Mesendoderm (in vitro differentiated cells): Measurements from ENCODE around the gene PC.
A peak's percentile ranks its signal among the peaks of the same experiment; 100 is the strongest.
"Not testable (repeated sequence)": the region's sequence is repeated elsewhere in the genome, so short reads cannot be mapped to it uniquely, and the experiment has no call there.

Experiments used
- DNase-seq: peaks from one replicate; pipeline ENCODE4 v3.0.0; 2013
- H2AK5ac ChIP-seq: 2 replicates; pipeline ENCODE4 v1.6.1; 2013; ENCODE audit warnings: low read length, inconsistent platforms
- H2BK120ac ChIP-seq: 2 replicates; pipeline ENCODE4 v1.6.1; 2013; ENCODE audit warnings: low read depth, mild to moderate bottlenecking, low read length, moderate library complexity, mixed read lengths
- H2BK15ac ChIP-seq: replicated peaks from 2 replicates; pipeline ENCODE4 v1.6.1; 2013; ENCODE audit warnings: low read depth, mild to moderate bottlenecking, moderate library complexity
- H2BK5ac ChIP-seq: 2 replicates; pipeline ENCODE4 v1.6.1; 2013; ENCODE audit warnings: low read length, inconsistent platforms
- H3K18ac ChIP-seq: 2 replicates; pipeline ENCODE4 v1.6.1; 2013; ENCODE audit warnings: mild to moderate bottlenecking, low read length, mixed read lengths
- H3K23ac ChIP-seq: one replicate; pipeline ENCODE4 v1.6.1; 2013; ENCODE audit warnings: low read length
- H3K27ac ChIP-seq: 2 replicates; pipeline ENCODE4 v1.5.1; 2013; ENCODE audit warnings: low read depth, mild to moderate bottlenecking, inconsistent platforms, low read length, moderate library complexity
- H3K27me3 ChIP-seq: 2 replicates; pipeline ENCODE4 v1.6.1; 2013; ENCODE audit warnings: low read length, control low read depth, mild to moderate bottlenecking, inconsistent platforms; ENCODE audit not compliant: insufficient read depth, poor library complexity
- H3K36me3 ChIP-seq: 2 replicates; pipeline ENCODE4 v1.6.1; 2013; ENCODE audit warnings: low read length, inconsistent platforms; ENCODE audit not compliant: control insufficient read depth, insufficient read depth
- H3K4ac ChIP-seq: one replicate; pipeline ENCODE4 v1.6.1; 2013; ENCODE audit warnings: low read depth, mild to moderate bottlenecking, low read length, moderate library complexity
- H3K4me1 ChIP-seq: 2 replicates; pipeline ENCODE4 v1.6.1; 2013; ENCODE audit warnings: low read depth, low read length, inconsistent platforms; ENCODE audit not compliant: control insufficient read depth
- H3K4me2 ChIP-seq: 2 replicates; pipeline ENCODE4 v1.6.1; 2013; ENCODE audit warnings: low read length
- H3K4me3 ChIP-seq: 2 replicates; pipeline ENCODE4 v1.5.1; 2013; ENCODE audit warnings: mild to moderate bottlenecking, low read length
- H3K56ac ChIP-seq: one replicate; pipeline ENCODE4 v1.6.1; 2013; ENCODE audit warnings: low read length
- H3K79me1 ChIP-seq: 2 replicates; pipeline ENCODE4 v1.6.1; 2013; ENCODE audit warnings: low read length, inconsistent platforms
- H3K79me2 ChIP-seq: 2 replicates; pipeline ENCODE4 v1.6.1; 2013; ENCODE audit warnings: mild to moderate bottlenecking, low read length; ENCODE audit not compliant: control insufficient read depth, insufficient read depth
- H3K9ac ChIP-seq: 2 replicates; pipeline ENCODE4 v1.6.1; 2013; ENCODE audit warnings: low read length, inconsistent platforms
- H4K5ac ChIP-seq: one replicate; pipeline ENCODE4 v1.6.1; 2013; ENCODE audit warnings: low read length
- H4K8ac ChIP-seq: one replicate; pipeline ENCODE4 v1.6.1; 2013; ENCODE audit warnings: low read depth, mild to moderate bottlenecking, control low read depth, low read length, moderate library complexity
- WGBS: extraction: QIAGEN DNeasy Blood & Tissue Kit; methylation state at CpG from one replicate; pipeline ENCODE4 v1.1.7; 2013; ENCODE audit warnings: low lambda C conversion rate, missing lambda C conversion rate; ENCODE audit not compliant: insufficient coverage; ENCODE audit errors: extremely low coverage; 5-methylcytosine and 5-hydroxymethylcytosine counted together

The PC gene

GRCh38 chr11:66966351-66966750, 8.2 kb upstream of the PC start:
- Histone ChIP-seq H3K4me1 (no peaks in the 10 kb centered on the region), H3K4ac (no peak overlapping the region), H3K36me3 (no peaks in the 10 kb centered on the region), H3K4me2 (no peak overlapping the region), H3K4me3 (no peak overlapping the region), H3K79me1 (no peaks in the 10 kb centered on the region), H4K5ac (no peak overlapping the region), H2AK5ac (no peak overlapping the region), H3K79me2 (no peaks in the 10 kb centered on the region), H2BK120ac (no peak overlapping the region), H3K27me3 (no peaks in the 10 kb centered on the region), H4K8ac (no peak overlapping the region), H3K56ac (no peak overlapping the region), H3K27ac (no peak overlapping the region), H3K23ac (no peak overlapping the region), H2BK5ac (no peak overlapping the region), H3K9ac (no peak overlapping the region), H2BK15ac (no peak overlapping the region), H3K18ac (no peak overlapping the region)
- no CpG with 5 or more reads among the region's 5 CpGs for WGBS
- DNase-seq = no peak

- Histone ChIP-seq H3K9ac (no peak overlapping the region), H2BK5ac (no peak overlapping the region), H3K36me3 (no peaks in the 10 kb centered on the region), H2BK15ac (no peak overlapping the region), H2AK5ac (no peak overlapping the region), H3K79me1 (no peaks in the 10 kb centered on the region), H3K79me2 (no peaks in the 10 kb centered on the region), H3K4me2 (no peak overlapping the region), H3K27me3 (no peaks in the 10 kb centered on the region), H3K23ac (no peak overlapping the region), H4K8ac (no peak overlapping the region), H2BK120ac (no peak overlapping the region), H3K4ac (no peak overlapping the region), H3K56ac (no peak overlapping the region), H3K4me3 (no peak overlapping the region), H3K4me1 (no peaks in the 10 kb centered on the region), H3K27ac (no peak overlapping the region), H4K5ac (no peak overlapping the region), H3K18ac (no peak overlapping the region)
- no CpG with 5 or more reads among the region's 3 CpGs for WGBS
- DNase-seq = no peak
These were observed 6.3 kb upstream of the PC start for GRCh38 chr11:66964495-66964894.

GRCh38 chr11:66962801-66963200, 4.6 kb upstream of the PC start:
- H3K23ac ChIP-seq = no peak overlapping the region
- no peak overlapping the region for H4K5ac ChIP-seq
- H2BK15ac ChIP-seq = no peak overlapping the region
- H3K36me3 ChIP-seq = no peaks in the 10 kb centered on the region
- H3K27ac ChIP-seq = no peak overlapping the region
- no peak overlapping the region for H3K18ac ChIP-seq
- no peak overlapping the region for H4K8ac ChIP-seq
- H3K4ac ChIP-seq = no peak overlapping the region
- peaks cover 5% of the 10 kb centered on the region for H3K4me1 ChIP-seq
- H2BK5ac ChIP-seq = no peak overlapping the region
- no CpG with 5 or more reads among the region's 5 CpGs for WGBS
- no peak overlapping the region for H3K56ac ChIP-seq
- no peaks in the 10 kb centered on the region for H3K79me2 ChIP-seq
- H3K27me3 ChIP-seq = no peaks in the 10 kb centered on the region
- no peaks in the 10 kb centered on the region for H3K79me1 ChIP-seq
- no peak overlapping the region for H2AK5ac ChIP-seq
- no peak for DNase-seq
- no peak overlapping the region for H3K4me3 ChIP-seq
- H3K9ac ChIP-seq = no peak overlapping the region
- H2BK120ac ChIP-seq = no peak overlapping the region
- H3K4me2 ChIP-seq = no peak overlapping the region

- Histone ChIP-seq H2BK5ac (no peak overlapping the region), H2BK15ac (no peak overlapping the region), H4K8ac (no peak overlapping the region), H3K4me2 (no peak overlapping the region), H4K5ac (no peak overlapping the region), H3K27ac (no peak overlapping the region), H2BK120ac (no peak overlapping the region), H3K4ac (no peak overlapping the region), H3K79me2 (no peaks in the 10 kb centered on the region), H3K18ac (no peak overlapping the region), H3K27me3 (no peaks in the 10 kb centered on the region), H3K36me3 (no peaks in the 10 kb centered on the region), H2AK5ac (no peak overlapping the region), H3K4me3 (no peak overlapping the region), H3K9ac (no peak overlapping the region), H3K79me1 (no peaks in the 10 kb centered on the region), H3K4me1 (peaks cover 7% of the 10 kb centered on the region), H3K23ac (no peak overlapping the region), H3K56ac (no peak overlapping the region)
- DNase-seq = no peak
- WGBS = no CpG with 5 or more reads among the region's 2 CpGs
These were observed 4.1 kb upstream of the PC start for GRCh38 chr11:66962247-66962646.

GRCh38 chr11:66961691-66962213, 3.6 kb upstream of the PC start:
- H3K79me1 ChIP-seq, H4K8ac ChIP-seq, H2BK5ac ChIP-seq, H3K9ac ChIP-seq, H3K23ac ChIP-seq, H2BK15ac ChIP-seq, H2AK5ac ChIP-seq, H3K36me3 ChIP-seq, H3K27ac ChIP-seq, H3K4me3 ChIP-seq, H2BK120ac ChIP-seq, H3K56ac ChIP-seq, H3K4me2 ChIP-seq, H3K27me3 ChIP-seq, H3K4ac ChIP-seq, H3K18ac ChIP-seq, H3K79me2 ChIP-seq, H3K4me1 ChIP-seq, H4K5ac ChIP-seq, DNase-seq: not testable (repeated sequence)
- no CpG with 5 or more reads among the region's 5 CpGs for WGBS

- Histone ChIP-seq H3K4ac (no peak overlapping the region), H3K56ac (peak overlapping the region; percentile 88), H3K4me3 (peak overlapping the region; percentile 34), H3K23ac (no peak overlapping the region), H3K36me3 (no peaks in the 10 kb centered on the region), H3K4me1 (peaks cover 9% of the 10 kb centered on the region), H4K5ac (peak overlapping the region; percentile 87), H3K18ac (no peak overlapping the region), H2AK5ac (no peak overlapping the region), H3K79me1 (no peaks in the 10 kb centered on the region), H3K9ac (peak overlapping the region; percentile 50), H2BK5ac (peak overlapping the region; percentile 50), H3K27ac (no peak overlapping the region), H3K27me3 (no peaks in the 10 kb centered on the region), H3K4me2 (peak overlapping the region; percentile 91), H4K8ac (no peak overlapping the region), H3K79me2 (no peaks in the 10 kb centered on the region), H2BK15ac (no peak overlapping the region), H2BK120ac (no peak overlapping the region)
- no peak for DNase-seq
- WGBS = no CpG with 5 or more reads among the region's 10 CpGs
These were observed 732 bp upstream of the PC start for GRCh38 chr11:66958956-66959274.
